K562 (cell line): ENCODE results near the gene RGL2. TPM values are rescaled to one million over a fixed set of nuclear protein-coding genes. Genes with fewer than 3 reads are reported as not detected.
A peak's percentile ranks its signal among the peaks of the same experiment; 100 is the strongest.

ENCODE experiments used
- ATAC-seq: fragments of 200-7000 bp; cut with Tn5 transposase; 3 replicates; pipeline ENCODE4 v1.9.1; 2020; ENCODE audit warnings: moderate library complexity
- BruUV-seq: library from RNA; stranded (reverse); fragments of 400-500 nt; replicated peaks from 2 replicates; lab custom pipeline; 2021; lab: Mats Ljungman, UMichigan
- CTCF ChIA-PET: fragments of 300-600 bp; formaldehyde crosslinking; extraction: SDS; loops from one replicate; lab custom pipeline; 2021; ENCODE audit warnings: low intra/inter-chr PET ratio; lab: Yijun Ruan, JAX
- POLR2A ChIA-PET: fragments of 300-600, 350-650 bp; sonication (Branson Sonifier 250); formaldehyde crosslinking; extraction: SDS; loops from one replicate; lab custom pipeline; 2021; ENCODE audit warnings: antibody characterized with exemption, inconsistent platforms; lab: Yijun Ruan, JAX
- DNase-seq, 4 experiments: peaks; one replicate each; pipeline versions ENCODE4 v3.0.0 to v3.0.0-alpha.2; 2011 to 2018; ENCODE audit warnings: low spot score in 3 of 4, mixed read lengths in 3 of 4; ENCODE audit errors: extremely low read depth in 1 of 4
- FAIRE-seq: peaks from 2 replicates; lab custom pipeline; 2011; peaks lifted over from hg19 to GRCh38; lab: Jason Lieb, UNC
- H2AFZ ChIP-seq: 2 replicates; pipeline ENCODE4 v1.6.0; 2011; ENCODE audit warnings: low read depth, low read length, control low read depth, inconsistent platforms
- H3K27ac ChIP-seq: fragments of 200-600 bp; 3 replicates; pipeline ENCODE4 v1.8.0; 2011; ENCODE audit warnings: low read depth, mild to moderate bottlenecking, control low read depth, inconsistent platforms, low read length, moderate library complexity, mixed read lengths; ENCODE audit errors: extremely low read depth
- H3K27me3 ChIP-seq, 2 experiments: fragments of 300-600 bp in 1 of 2; 2 replicates in 1 of 2; 3 replicates in 1 of 2; pipeline versions ENCODE4 v1.6.0 to v1.8.0; 2011; ENCODE audit warnings: inconsistent platforms in 2 of 2, low read length in 2 of 2, mild to moderate bottlenecking in 1 of 2, mixed read lengths in 1 of 2, moderate library complexity in 1 of 2; ENCODE audit not compliant: control insufficient read depth in 2 of 2, insufficient read depth in 2 of 2
- H3K36me3 ChIP-seq: fragments of 300-600 bp; 3 replicates; pipeline ENCODE4 v1.8.0; 2011; ENCODE audit warnings: mild to moderate bottlenecking, low read length, inconsistent platforms; ENCODE audit not compliant: control insufficient read depth, insufficient read depth
- H3K4me1 ChIP-seq, 2 experiments: fragments of 200-600 bp in 1 of 2; replicated peaks in 1 of 2; 2 replicates in 1 of 2; 3 replicates in 1 of 2; pipeline versions ENCODE4 v1.5.1 to v1.8.0; 2011; ENCODE audit warnings: inconsistent platforms in 2 of 2, low read length in 2 of 2, mild to moderate bottlenecking in 1 of 2, mixed read lengths in 1 of 2, moderate library complexity in 1 of 2; ENCODE audit not compliant: control insufficient read depth in 2 of 2, insufficient read depth in 2 of 2
- H3K4me2 ChIP-seq: 2 replicates; pipeline ENCODE4 v1.6.1; 2011; ENCODE audit warnings: low read length, control low read depth, inconsistent platforms, mixed read lengths; ENCODE audit not compliant: insufficient read depth
- H3K4me3 ChIP-seq: fragments of 200-600 bp; sonication (generic), shearing (Covaris generic); 2 replicates; pipeline ENCODE4 v1.5.1; 2016; ENCODE audit warnings: control low read depth, inconsistent platforms
- H3K79me2 ChIP-seq: fragments of 200-600 bp; 3 replicates; pipeline ENCODE4 v1.8.0; 2011; ENCODE audit warnings: low read length, inconsistent platforms; ENCODE audit not compliant: control insufficient read depth, insufficient read depth
- H3K9ac ChIP-seq, 2 experiments: 2 replicates each; pipeline versions ENCODE4 v1.6.0 to v1.6.1; 2011; ENCODE audit warnings: low read depth in 2 of 2, low read length in 2 of 2, control low read depth in 1 of 2, inconsistent platforms in 1 of 2, mild to moderate bottlenecking in 1 of 2, mixed read lengths in 1 of 2; ENCODE audit not compliant: insufficient read depth in 1 of 2
- H3K9me1 ChIP-seq: one replicate; pipeline ENCODE4 v1.6.0; 2011; ENCODE audit warnings: inconsistent platforms, mild to moderate bottlenecking, low read length, moderate library complexity; ENCODE audit not compliant: control insufficient read depth, insufficient read depth
- H3K9me3 ChIP-seq: replicated peaks from 2 replicates; pipeline ENCODE4 v1.5.1; 2011; ENCODE audit warnings: low read depth, low read length, inconsistent platforms; ENCODE audit not compliant: control insufficient read depth, insufficient read depth
- H4K20me1 ChIP-seq: replicated peaks from 2 replicates; pipeline ENCODE4 v1.6.1; 2011; ENCODE audit warnings: low read length, inconsistent platforms, mixed read lengths; ENCODE audit not compliant: control insufficient read depth, insufficient read depth
- CREM ChIP-seq: IDR thresholded peaks from 2 replicates; pipeline ENCODE4 v1.6.1; 2014; ENCODE audit warnings: antibody characterized with exemption, low read depth
- ELK3 ChIP-seq: fragments of 450-650 bp; formaldehyde crosslinking; IDR thresholded peaks from 2 replicates; pipeline ENCODE4 v1.4.0; 2020; ENCODE audit warnings: mild to moderate bottlenecking
- FOXP4 ChIP-seq: sonication (generic); formaldehyde crosslinking; IDR thresholded peaks from 2 replicates; pipeline ENCODE4 v1.8.0; 2022; ENCODE audit warnings: mild to moderate bottlenecking, missing genetic modification reagents, borderline replicate concordance
- MCM2 ChIP-seq: fragments of 450-650 bp; IDR thresholded peaks from 2 replicates; pipeline ENCODE4 v1.6.1; 2017; ENCODE audit warnings: low read depth, mild to moderate bottlenecking
- MCM3 ChIP-seq: fragments of 450-650 bp; IDR thresholded peaks from 2 replicates; pipeline ENCODE4 v1.6.1; 2016
- MED1 ChIP-seq: sonication (generic); formaldehyde crosslinking; IDR thresholded peaks from 2 replicates; pipeline ENCODE4 v1.8.1; 2023; ENCODE audit warnings: missing genetic modification reagents, borderline replicate concordance
- NFXL1 ChIP-seq: fragments of 450-650 bp; formaldehyde crosslinking; IDR thresholded peaks from 2 replicates; pipeline ENCODE4 v1.4.0; 2021; ENCODE audit warnings: mild to moderate bottlenecking
- NR2F6 ChIP-seq: fragments of 450-650 bp; formaldehyde crosslinking; IDR thresholded peaks from 2 replicates; pipeline ENCODE4 v1.4.0; 2020; ENCODE audit warnings: mild to moderate bottlenecking
- PHF8 ChIP-seq: fragments of 200-600 bp; sonication (generic); IDR thresholded peaks from 2 replicates; pipeline ENCODE4 v1.6.1; 2012; ENCODE audit warnings: mixed run types, mild to moderate bottlenecking, inconsistent platforms, low read length, moderate library complexity, borderline replicate concordance
- POLR2AphosphoS2 ChIP-seq: IDR thresholded peaks from 2 replicates; pipeline ENCODE4 v1.6.1; 2012; ENCODE audit warnings: low read length, improper control_type of control experiment
- POLR2G ChIP-seq: fragments of 200-400 bp; formaldehyde crosslinking; IDR thresholded peaks from 2 replicates; pipeline ENCODE4 v1.6.1; 2017; ENCODE audit warnings: low read depth, mild to moderate bottlenecking, antibody characterized with exemption, low read length, moderate library complexity
- POLR2H ChIP-seq: IDR thresholded peaks from 2 replicates; pipeline ENCODE4 v1.6.1; 2016; ENCODE audit warnings: missing genetic modification characterization, low read depth, mild to moderate bottlenecking, control low read depth, missing compliant biosample characterization, moderate library complexity
- PREB ChIP-seq: sonication (generic); formaldehyde crosslinking; IDR thresholded peaks from 2 replicates; pipeline ENCODE4 v1.8.1; 2023; ENCODE audit warnings: mild to moderate bottlenecking, missing genetic modification reagents
- RBFOX2 ChIP-seq: fragments of 200-400 bp; formaldehyde crosslinking; IDR thresholded peaks from 2 replicates; pipeline ENCODE4 v1.6.1; 2017; ENCODE audit warnings: low read depth, mild to moderate bottlenecking, low read length, moderate library complexity
- RBM39 ChIP-seq: fragments of 200-400 bp; formaldehyde crosslinking; optimal IDR thresholded peaks from 2 replicates; pipeline ENCODE3; 2018; ENCODE audit warnings: low read depth, low read length
- SREBF1 ChIP-seq: fragments of 150-350 bp; IDR thresholded peaks from 2 replicates; pipeline ENCODE4 v1.6.1; 2014; ENCODE audit warnings: antibody characterized with exemption, low read depth, low read length, borderline replicate concordance
- ZBTB7A ChIP-seq: IDR thresholded peaks from 2 replicates; pipeline ENCODE4 v1.6.1; 2011; ENCODE audit warnings: low read depth, mild to moderate bottlenecking, low read length, moderate library complexity, borderline replicate concordance; ENCODE audit not compliant: control insufficient read depth
- ZFP30 ChIP-seq: fragments of 250-450 bp; sonication (Bioruptor Pico); IDR thresholded peaks from 2 replicates; pipeline ENCODE4 v1.8.0; 2022; ENCODE audit warnings: moderate library complexity, mild to moderate bottlenecking, inconsistent platforms, borderline replicate concordance
- ZNF507 ChIP-seq: conservative IDR thresholded peaks from 2 replicates; pipeline ENCODE4 v1.6.1; 2017; ENCODE audit warnings: missing genetic modification characterization, missing compliant biosample characterization
- WGBS: fragments of 100-300 bp; shearing (Covaris generic); methylation state at CpG from one replicate; pipeline ENCODE4 v1.1.6; 2016; ENCODE audit warnings: low coverage, mixed read lengths; ENCODE audit not compliant: insufficient coverage; ENCODE audit errors: missing lambda C conversion rate; 5-methylcytosine and 5-hydroxymethylcytosine counted together
- in situ Hi-C: fragments of 300-500 bp; cut with MboI; formaldehyde crosslinking; loops from 4 replicates; pipeline ENCODE4 v1.15.0; 2018; ENCODE audit warnings: inconsistent platforms, mixed read lengths
- intact Hi-C: fragments of 100-400 bp; cut with micrococcal nuclease; formaldehyde crosslinking; loops from 2 replicates; pipeline ENCODE4 v1.14.2; 2022
- polyA plus RNA-seq, 8 experiments: library from polyadenylated mRNA; depleted of rRNA in 4 of 8; stranded (reverse) in 5 of 8; unstranded in 3 of 8; fragments of >200 nt; fragmentation: Nextera tagmentation in 2 of 8; fragmentation: Illumina TruSeq in 1 of 8; extraction: Ambion mirVana in 2 of 8; extraction: Trizol in 1 of 8; gene quantifications; 2 replicates each; pipeline versions ENCODE4 v1.2.1 to v1.2.3, GENCODE V29; 2011 to 2014; ENCODE audit warnings: inconsistent platforms in 1 of 8, missing spikeins in 1 of 8
- total RNA-seq, 7 experiments: library from RNA; depleted of rRNA in 6 of 7; stranded (reverse); fragments of >200 nt in 6 of 7; fragmentation: Illumina TruSeq in 2 of 7; extraction: Trizol in 2 of 7; gene quantifications; 2 replicates each; pipeline versions ENCODE4 v1.2.1 to v1.2.3, GENCODE V29; 2011 to 2021; ENCODE audit warnings: low replicate concordance in 1 of 7

RGL2 gene
- total and polyA plus RNA-seq, 9 of the 15 experiments (the other 6 are each of a cell fraction or from before 2014, with no cell fraction given): 1.8 to 57.1 (median 19.5) TPM

- H3K4me3 ChIP-seq: no peak overlapping the region
- H2AFZ ChIP-seq: no peak overlapping the region
- intact Hi-C loops: no loop called here
- no peaks in the 10 kb centered on the region for H3K9me3 ChIP-seq
- DNase-seq: no peak
- WGBS: 81% methylated on average over 16 of the region's 16 CpGs
- peak overlapping the region in 1 of 2 experiments; percentile 50; a peak in 2 of 4 replicates for H3K9ac ChIP-seq
- peaks cover 66% of the 10 kb centered on the region for H3K36me3 ChIP-seq
- H3K79me2 ChIP-seq: peaks cover 46% of the 10 kb centered on the region
- no peak overlapping the region for H3K27ac ChIP-seq
- BruUV-seq: no TSS peak
- H3K4me1 ChIP-seq: peaks cover 21 to 30% of the 10 kb centered on the region in 2 experiments
- no peaks in the 10 kb centered on the region for H3K27me3 ChIP-seq
- H3K4me2 ChIP-seq: no peak overlapping the region
- ATAC-seq: no peak
- no peak for FAIRE-seq
- no peaks in the 10 kb centered on the region for H4K20me1 ChIP-seq
- ChIA-PET POLR2A (interaction anchor here (0.6 to 7.1 kb wide), 3 partner anchors 16 to 1155 kb away, joined by 3 to 90 read pairs (median 4); partner anchors contain the start of genes B3GALT4, RPS18 and VPS52), CTCF (no interaction called here)
- in situ Hi-C loops: no loop called here
- H3K9me1 ChIP-seq: peaks cover 6% of the 10 kb centered on the region
- TF ChIP-seq ZBTB7A (no peak), MCM2 (no peak), ZFP30 (CRISPR knock-in tag) (no peak), POLR2H (no peak), RBFOX2 (peak; percentile 60), FOXP4 (CRISPR knock-in tag) (no peak), PHF8 (no peak), RBM39 (no peak), SREBF1 (no peak), MCM3 (no peak), MED1 (no peak), PREB (CRISPR knock-in tag) (no peak), ZNF507 (tag) (no peak), POLR2G (peak; percentile 43; the same call in 1 of the 2 replicates), POLR2AphosphoS2 (0 out of 2 replicates have a peak, but pooled peaks have one; percentile 38), NR2F6 (no peak), CREM (no peak), ELK3 (CRISPR knock-in tag) (no peak), NFXL1 (CRISPR knock-in tag) (no peak)
Measured at GRCh38 chr6:33292996-33293682, 5.6 kb downstream of the RGL2 start.
